GM21360 (cell line): Measurements from ENCODE around the gene EP400.
"Not testable (repeated sequence)": the region's sequence is repeated elsewhere in the genome, so short reads cannot be mapped to it uniquely, and the experiment has no call there.

Source experiments
- ATAC-seq: cut with Tn5 transposase; IDR thresholded peaks from one replicate; pipeline ENCODE4 v1.9.1; 2021; ENCODE audit warnings: mild to moderate bottlenecking, moderate library complexity; ENCODE audit not compliant: unreplicated experiment

Gene EP400

DNA sequence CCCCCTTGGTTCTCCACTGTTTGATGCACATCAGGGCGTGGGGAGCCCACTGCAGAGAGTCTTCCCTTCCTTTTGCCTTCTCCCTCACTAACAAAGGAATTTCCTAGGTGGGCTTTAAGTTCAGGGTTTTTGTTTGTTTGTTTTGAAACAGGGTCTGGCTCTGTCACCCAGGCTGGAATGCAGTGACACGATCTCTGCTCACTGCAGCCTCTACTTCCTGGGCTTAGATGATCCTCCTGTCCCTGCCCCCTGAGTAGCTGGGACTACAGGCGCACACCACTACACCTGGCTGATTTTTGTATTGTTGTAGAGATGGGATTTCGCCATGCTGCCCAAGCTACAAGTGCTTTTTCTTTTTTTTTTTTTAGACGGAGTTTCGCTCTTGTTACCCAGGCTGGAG, 33.8 kb downstream of the EP400 start:
- ATAC-seq = no peak

DNA sequence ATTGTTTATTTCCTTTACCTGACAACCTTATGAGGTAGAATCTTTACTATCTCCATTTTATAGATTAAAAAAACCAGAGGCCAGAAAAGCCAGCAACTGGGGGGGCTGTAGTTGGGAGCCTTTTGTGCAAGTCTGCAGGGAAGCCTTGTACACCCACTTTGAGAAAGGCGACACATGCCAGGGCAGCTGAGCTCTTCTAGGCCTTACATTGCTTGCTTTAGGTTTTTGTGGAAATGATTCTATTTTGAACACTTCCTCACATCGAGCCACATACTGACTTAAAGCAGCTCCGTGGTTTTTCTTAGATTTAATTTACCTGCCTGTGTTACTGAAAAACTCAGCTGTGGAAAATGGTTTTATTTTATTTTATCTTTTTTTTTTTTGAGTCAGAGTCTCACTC, 34.6 kb downstream of the EP400 start:
- no peak for ATAC-seq

DNA sequence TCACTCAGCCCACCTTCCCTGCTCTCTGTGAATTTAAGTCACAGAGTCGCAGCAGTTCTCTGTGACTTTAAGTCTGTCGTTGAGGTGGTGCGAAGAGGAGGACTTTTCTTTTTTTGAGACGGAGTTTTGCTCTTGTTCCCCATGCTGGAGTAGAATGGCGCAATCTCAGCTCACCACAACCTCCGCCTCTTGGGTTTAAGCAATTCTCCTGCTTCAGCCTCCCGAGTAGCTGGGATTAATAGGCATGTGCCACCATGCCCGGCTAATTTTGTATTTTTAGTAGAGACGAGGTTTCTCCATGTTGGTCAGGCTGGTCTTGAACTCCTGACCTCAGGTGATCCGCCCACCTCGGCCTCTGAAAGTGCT, 35.8 kb downstream of the EP400 start:
- not testable (repeated sequence) for ATAC-seq

- ATAC-seq = no peak
Observed at GRCh38 chr12:131986361-131986760, 36.6 kb downstream of the EP400 start.

GRCh38 chr12:131986910-131987309, 37.2 kb downstream of the EP400 start:
- ATAC-seq = no peak

GRCh38 chr12:131987552-131987951, 37.8 kb downstream of the EP400 start:
- ATAC-seq = no peak

DNA sequence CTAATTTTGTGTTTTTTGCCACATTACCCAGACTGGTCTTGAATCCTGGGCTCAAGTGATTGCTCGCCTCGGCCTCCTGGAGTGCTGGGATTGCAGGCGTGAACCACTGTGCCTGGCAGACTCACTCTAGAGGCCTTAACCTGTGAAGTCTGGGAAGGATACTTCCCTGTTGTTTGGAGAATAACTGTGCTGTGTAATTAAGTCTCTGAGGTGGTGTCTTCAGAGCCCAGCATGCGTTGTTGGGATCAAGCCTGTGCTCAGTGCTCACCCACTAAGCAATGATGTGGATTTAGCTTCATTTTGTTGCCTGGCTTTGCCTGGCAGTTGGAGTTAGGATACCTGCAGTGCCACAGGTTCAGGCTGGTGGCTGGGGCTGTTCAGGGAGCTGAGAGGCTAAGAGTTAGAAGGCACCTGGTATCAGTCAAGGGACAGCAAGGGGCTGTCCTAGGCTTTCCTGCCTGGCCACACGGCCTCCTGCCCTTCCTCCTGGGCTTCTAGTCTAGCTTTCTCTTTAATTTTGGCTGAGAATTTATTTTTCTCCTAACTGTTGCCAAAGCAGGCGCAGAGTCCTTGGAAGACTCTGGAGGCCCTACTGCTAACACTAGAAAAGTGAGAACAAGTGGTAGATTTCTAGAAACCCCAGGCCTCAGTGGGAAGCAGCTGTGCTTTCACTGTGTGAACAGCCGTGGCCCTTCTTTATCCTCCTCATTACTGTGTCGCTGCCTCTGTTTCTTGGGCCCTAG, 38.5 kb downstream of the EP400 start:
- no peak for ATAC-seq

GRCh38 chr12:131989021-131989420, 39.3 kb downstream of the EP400 start:
- ATAC-seq = no peak

DNA sequence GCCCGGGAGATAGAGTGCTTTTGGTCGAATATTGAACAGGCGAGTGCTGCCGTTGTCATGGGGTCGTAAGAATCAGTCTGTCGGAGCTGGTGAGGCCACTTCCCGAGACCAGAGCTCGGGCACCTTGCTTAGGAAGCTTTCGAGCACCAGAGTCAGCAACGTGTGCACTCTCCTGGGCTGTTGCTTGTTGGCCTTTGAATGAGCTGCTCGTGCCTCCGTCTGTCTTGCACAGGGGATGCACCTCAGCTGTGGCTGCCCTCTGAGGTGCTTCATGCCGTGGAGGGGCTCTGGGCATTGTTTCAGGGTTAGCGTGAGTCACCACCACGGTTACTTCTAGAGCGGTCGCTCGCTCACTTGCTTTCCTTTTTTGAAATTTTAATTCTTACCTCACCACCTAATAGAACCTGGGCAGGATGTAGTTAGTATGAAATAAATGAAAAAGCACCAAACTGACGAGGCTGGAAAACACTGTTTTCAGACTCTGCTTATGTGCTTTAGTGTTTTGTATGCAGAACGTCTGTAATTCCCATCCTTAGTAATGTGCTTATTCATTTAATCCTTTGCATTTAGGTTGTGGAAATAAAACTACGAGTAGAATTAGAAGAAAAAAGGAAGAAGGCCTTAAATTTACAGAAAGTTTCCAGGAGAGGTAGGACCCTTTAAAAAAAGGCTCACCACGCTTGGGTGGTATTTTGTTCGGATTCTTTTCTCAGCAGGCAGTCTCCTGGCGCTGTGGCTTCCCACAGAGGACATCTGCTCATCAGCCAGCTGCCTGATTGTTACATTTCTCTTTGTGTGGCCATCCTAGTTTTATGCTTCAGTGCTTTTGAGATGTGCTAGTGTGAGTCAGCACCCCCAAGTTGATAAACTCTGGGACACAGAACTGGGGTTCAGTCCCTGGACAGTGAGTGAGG, 40.6 kb downstream of the EP400 start:
- no peak for ATAC-seq

GRCh38 chr12:131990980-131991305, 41.2 kb downstream of the EP400 start:
- no peak for ATAC-seq

DNA sequence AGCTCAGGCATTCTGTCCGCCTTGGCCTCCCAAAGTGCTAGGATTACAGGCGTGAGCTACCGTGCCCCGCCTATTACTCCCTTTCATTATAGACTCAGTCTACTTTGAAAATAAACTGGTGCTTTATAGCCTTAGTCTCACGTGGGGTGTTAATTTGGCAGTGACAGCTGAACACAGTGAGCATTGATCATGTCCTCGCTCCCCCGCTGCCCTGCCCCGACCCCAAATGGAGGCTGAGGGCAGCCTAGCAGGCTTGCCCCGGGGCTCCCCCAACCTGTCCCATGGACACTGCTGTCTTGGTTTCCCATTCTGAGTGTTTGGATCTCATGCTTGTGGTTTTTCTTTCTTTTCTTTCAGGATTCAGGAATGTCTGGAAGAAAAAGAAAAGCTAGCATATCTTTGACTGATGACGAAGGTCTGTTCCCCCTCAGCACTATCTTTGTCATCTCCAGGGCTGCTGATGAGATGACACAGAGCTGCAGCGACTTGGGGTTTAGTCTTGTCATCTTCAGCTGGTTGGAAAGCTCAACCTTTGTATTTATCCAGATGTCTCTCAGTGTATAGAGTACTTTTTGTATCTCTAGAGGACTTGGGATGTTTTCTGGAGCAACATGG, 42.2 kb downstream of the EP400 start:
- ATAC-seq = no peak

- no peak for ATAC-seq
Observed at GRCh38 chr12:131994589-131994988, 44.8 kb downstream of the EP400 start.

GRCh38 chr12:132000286-132000872, 50.6 kb downstream of the EP400 start:
- no peak for ATAC-seq

GRCh38 chr12:132003846-132004245, 54.1 kb downstream of the EP400 start:
- no peak for ATAC-seq

DNA sequence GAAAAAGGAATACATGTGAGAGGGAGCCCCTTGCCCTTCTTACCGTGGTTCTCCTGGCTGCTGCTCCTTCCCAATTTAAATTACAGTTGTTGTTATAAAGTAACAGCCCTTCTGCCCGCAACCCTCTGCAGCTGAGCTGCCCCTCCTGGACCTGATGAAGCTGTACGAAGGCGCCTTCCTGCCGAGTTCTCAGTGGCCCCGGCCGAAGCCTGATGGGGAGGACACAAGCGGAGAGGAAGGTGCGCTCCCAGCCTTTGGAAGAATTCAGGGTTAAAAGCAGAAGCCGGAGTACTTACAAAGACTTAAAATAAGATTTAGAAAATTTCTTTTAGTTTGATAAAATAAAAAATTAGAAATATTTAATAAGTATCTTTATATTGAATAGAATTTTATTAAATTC, 55.2 kb downstream of the EP400 start:
- no peak for ATAC-seq

DNA sequence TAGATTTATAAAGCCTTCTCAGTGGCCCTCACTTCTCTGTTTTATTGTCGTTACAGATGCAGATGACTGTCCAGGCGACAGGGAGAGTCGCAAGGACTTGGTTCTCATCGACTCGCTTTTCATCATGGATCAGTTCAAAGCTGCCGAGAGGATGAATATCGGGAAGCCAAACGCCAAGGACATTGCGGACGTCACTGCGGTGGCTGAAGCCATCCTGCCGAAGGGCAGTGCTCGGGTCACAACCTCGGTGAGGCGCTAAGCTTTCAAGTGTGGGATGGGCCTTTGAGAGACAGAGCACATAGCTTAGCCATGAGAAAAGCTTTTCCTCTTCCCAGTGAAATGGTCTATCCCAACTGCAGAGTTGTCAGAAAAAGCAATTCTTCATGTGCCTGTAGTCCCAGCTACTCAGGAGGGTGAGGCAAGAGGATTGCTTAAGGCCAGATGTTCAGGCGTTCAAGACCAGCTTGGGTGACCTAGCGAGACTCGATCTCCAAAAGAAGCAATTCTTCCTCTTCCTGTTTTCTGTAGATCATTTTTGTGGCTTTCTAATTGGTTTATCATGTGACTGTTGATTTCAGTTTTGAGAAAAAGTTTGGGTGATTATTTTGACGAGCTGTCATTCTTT, 56.4 kb downstream of the EP400 start:
- ATAC-seq = no peak

DNA sequence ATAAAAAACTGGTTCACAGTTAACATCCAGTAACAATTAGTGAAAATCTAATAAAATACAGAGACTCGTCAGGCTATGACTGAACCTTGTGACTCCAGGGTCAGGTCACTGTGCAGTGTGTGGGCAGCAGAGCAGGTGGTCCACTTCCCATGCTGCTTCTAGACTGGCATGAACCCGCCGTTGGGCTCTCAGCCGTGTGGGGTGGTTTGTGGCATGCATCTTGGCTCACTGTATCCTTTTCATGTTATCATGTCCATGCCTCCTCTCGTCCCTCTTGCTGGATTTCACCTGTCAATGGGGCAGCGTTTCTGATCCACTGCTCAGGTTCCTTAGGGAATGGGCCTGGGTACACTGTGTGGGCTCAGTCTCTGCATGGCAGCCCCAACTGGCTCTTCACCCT, 57.3 kb downstream of the EP400 start:
- ATAC-seq = no peak

DNA sequence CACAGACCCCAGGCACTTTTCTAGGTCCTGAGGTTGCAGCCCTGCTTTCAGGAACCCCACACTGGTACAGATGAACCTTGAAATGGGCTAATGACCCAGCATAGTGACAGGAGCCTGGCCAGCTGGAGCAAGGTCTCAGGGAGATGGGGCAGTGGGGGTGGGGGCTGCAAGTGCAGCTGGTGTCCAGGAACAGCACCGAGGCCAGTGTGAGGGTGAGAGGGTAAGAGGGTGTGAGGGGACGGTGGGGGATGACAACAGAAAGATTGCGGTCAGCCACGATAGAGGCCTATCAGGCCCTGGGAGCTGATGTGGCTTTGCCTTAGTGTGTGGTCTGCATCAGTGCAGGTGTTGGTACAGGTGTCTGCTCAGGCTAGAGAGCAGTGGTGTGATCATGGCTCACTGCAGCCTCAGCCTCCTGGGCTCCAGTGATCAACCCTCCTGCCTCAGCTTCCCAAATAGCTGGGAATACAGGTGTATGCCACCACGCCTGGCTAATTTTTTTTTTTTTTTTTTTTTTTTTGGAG, 59.7 kb downstream of the EP400 start:
- no peak for ATAC-seq

GRCh38 chr12:132012919-132013568, 63.3 kb downstream of the EP400 start:
- ATAC-seq = no peak
